Islet precursor cell (in vitro differentiated cells): ENCODE measurements around the gene SMARCC1.
A peak's percentile ranks its signal among the peaks of the same experiment; 100 is the strongest.
"Not testable (repeated sequence)": the region's sequence is repeated elsewhere in the genome, so short reads cannot be mapped to it uniquely, and the experiment has no call there.

Experiments
- DNase-seq: peaks from one replicate; pipeline ENCODE4 v3.0.0-alpha.2; 2018

Gene SMARCC1

DNA sequence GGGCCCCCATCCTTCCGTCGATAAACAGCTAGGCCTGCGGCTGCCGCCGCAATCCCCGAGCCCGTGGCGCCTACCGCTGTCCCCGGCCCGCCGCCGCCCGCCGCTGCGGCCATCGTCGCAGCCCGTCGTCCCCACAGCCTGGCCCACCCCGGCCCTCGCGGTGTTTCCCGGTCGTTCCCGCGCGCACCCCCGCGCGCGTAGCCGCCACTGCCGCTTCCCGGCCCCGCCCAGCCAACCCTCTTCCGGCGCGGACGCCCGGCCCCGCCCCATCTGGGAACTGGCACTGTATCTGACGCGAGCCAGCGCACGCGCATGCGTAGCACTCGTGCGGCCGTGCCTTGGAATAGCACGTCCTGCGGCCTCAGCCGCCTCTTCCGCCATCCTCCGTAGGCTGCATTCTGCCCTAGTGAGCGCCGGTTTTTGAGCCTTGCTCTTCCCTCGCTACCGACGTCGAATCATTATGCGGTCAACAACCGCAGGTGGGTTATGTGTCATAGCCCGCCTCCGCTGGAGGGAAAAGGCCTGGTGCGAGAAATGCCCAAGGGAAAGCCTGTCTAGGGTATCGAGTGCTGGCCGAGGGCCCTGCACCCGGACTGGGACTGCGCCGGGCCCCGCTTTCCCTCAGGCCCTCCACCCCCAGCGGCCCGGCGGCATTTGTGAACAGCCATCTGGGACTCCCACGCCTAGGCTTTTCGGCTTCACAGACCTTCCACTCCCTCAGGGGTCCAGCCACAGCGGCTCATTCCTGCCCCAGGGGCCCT, at the start of gene SMARCC1:
Gene SMARCC1 (minus strand): TSS at position 209 of the 761 bp plus-strand sequence. CDS start 96 bp downstream, at position 113.
- peak; percentile 99 for DNase-seq

DNA sequence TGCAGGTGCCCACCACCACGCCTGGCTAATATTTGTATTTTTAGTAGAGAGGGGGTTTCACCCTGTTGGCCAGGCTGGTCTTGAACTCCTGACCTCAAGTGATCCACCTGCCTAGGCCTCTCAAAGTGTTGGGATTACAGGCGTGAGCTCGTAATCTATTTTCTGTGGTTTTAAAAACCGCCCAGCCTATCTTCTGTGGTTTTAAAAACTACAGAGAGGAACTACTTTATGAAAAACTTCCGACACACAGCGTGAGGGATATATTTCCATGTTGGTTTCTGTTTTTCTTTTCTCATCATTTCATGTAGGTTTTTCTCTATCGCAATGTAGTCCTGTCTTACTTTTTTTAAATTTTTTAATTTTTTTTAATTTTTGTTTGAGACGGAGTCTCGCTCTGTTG, 47.8 kb upstream of the SMARCC1 start:
- not testable (repeated sequence) for DNase-seq

DNA sequence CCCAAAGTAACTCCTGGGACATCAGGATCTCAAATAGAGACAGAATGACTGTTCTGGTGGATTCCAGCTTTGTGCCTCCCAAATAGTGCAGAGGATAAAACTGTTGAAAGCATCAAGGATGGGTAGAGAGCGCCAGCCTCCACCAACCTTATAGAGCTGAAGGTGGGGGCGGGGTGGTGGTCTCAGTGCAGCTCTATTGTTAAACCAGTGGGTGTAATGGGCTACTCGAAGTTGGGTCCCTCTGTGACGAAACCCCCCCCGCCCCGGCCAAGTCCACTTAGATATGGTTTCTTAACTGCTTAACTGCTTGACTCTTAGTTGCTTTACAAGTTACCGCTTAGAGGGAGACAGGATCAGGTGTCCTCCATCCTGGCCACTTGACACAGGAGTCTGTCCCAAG, 43.9 kb upstream of the SMARCC1 start:
- DNase-seq = no peak

DNA sequence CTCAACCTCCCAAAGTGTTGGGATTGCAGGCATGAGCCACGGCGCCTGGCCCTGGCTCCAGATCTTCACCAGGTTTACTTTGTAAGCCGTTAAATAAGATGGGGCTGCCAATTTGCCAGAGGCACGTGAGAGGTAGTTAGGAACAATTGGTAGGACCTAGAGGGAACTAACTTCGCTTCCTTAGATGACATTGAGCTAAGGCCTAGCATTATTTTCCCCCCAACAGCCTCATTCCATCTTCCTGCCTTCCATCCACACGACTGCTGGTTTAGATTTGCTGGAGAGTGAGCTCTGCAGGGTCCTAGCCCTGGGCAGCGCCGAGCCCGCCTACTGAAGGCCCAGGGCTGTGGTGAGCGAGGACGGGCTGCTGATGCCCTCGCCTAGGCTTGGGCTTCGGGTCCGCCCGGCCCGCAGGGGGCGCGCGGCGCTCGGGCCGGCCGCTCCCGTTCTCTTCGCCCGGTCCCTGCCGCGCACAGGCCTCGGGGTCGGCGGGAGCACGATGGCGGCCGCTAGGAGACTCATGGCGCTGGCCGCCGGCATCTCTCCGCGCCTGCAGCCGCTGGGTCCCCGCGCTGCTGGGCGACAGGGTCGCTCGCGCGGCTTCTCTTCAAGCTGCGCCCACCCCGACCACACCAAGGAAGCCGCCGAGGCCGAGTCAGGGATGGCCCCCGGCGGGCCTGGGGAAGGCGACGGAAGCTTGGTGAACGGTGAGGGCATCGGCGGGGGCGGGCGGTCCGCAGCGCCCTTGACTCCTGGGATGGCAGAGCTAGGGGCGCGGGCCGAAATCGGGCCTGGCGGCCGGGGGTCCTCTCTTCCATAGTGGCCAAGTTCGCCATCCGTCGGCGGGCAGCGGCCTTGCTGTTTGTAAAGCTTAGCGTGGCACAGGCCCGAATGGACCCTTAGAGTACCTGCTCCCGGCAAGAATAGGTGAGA, 43.1 kb upstream of the SMARCC1 start:
- peak; percentile 93 for DNase-seq

DNA sequence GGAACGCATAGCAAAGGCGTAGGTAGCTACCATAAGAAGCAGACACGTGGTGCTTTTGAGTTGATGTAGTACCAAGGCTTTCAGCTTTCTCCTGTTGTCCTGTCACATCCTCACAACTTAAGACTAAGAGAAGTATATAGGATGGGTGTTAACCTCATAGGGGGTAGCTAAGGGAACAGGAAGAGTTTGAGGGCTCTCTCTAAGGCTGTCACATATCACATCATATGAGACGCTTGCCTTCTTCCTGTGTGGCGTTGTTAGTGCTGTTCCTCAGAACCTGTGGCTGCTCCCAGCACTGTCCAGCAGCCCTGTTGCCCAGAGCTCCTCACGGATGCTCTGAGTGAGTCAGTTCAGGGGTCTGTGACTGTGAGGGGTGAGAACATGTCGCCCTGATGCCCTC, 35.9 kb upstream of the SMARCC1 start:
- no peak for DNase-seq

DNA sequence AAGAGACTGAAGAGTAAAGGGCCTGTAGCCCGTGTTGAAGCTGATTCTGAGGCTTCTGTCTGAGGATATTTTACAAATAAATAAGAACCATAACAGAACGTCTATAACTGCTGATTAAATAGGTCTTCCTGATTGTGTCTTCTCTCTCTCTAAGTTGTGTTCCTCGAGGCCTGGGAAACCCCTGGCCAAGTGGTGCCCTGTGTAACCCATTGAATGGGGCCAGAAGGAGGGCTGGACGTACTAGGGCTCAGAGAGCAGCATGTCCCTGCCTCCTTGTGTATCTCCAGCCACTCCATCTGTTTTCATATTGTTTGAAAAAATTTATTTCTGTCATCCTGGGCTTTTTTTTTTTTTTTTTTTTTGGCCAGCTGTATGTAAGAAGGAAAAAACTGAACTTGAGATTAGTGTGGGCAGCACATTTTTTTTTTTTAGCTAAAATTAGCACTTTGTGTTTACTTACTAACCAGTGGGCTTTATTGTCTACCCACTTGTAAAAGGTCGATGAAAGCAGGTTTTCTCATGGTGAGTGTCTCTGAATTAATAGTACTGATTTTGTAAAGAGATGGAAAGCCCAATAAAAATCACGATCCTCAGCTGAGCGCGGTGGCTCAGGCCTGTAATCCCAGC, 32.0 kb upstream of the SMARCC1 start:
- no peak for DNase-seq

DNA sequence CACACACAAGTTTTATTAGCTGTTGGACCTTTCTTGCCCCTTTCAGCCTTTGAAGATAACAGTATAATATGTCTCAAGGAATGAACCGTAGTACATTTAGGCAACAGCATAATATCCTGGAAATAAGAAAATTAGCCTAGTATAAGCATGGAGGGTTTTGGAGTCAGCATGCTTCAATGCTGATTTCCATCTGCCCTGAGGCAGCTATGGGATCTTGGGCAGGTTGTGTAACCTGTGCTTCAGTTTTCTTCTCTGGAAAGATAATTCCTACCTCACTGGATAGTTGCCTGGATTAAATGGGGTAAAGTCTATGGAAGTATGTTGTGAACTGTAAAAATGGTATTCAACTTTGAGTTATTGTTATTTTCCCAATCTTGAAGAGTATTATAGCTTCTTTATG, 22.9 kb upstream of the SMARCC1 start:
- no peak for DNase-seq

DNA sequence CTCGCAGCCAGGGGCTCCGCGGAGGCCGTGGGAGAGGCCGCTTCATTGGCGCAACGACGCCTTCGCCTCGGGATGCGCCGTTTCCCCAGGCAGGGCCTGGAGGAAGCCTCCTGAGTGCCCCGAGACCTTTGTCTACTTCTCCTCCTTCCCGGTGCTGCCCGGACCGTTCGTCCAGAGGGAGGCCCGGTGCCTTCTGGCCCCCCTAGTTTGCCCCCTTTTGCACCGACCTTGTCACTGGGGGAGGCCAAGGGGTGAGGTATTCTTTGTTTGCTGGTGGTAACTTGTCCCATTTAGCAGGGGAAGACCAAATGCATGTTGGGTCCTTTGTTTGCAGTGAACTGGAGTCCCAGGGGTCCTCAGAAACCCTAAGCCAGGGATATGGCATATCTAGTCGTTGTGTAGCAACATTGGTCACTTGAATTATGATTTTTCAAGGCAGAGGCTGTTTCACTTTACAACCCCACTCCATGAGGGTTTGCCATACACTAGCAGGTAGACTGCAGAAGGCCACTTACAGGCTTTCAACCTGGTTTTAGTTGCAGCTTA, 21.9 kb upstream of the SMARCC1 start:
- no peak for DNase-seq

DNA sequence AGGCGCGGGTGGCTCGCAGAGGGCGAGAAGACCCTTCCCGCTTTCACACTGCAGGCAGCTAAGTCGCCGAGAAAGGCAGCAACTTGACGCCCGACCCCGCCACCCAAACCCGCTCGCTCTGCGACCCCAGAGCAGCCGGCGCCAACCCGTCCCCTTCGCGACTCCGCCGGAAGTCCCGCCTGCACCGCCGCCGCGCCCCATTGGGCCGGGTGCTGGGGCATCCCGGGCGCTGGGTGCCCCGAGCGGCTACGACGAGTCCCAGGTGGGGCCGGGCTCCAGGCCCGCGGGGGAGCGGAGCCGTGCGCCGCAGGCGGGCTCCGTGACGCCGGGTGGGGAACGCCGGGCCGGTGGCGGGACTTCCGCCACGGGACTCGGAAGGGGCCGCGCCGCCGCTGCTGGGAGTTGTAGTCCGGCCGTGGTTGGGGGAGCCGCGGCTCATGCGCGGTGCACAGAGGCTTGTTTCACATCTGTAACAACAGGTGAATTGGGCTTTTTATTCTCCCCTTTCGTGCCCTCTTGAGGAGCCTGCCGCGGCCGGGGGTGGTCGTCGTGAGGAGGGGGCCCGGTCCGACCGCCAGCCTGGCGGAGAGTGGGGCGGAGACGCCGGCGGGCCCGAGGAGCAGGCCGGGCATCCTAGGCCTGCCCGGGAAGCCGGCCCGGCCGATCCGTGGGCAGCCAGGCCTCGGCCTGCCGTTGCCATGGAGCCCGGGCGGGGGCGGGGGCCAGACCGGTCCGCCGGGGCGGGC, 21.2 kb upstream of the SMARCC1 start, which contains the start of gene DHX30:
Gene DHX30 (plus strand): TSS at position 405 of the 746 bp plus-strand sequence. CDS start 7,546 bp downstream, outside the sequence.
- DNase-seq = peak; percentile 93

DNA sequence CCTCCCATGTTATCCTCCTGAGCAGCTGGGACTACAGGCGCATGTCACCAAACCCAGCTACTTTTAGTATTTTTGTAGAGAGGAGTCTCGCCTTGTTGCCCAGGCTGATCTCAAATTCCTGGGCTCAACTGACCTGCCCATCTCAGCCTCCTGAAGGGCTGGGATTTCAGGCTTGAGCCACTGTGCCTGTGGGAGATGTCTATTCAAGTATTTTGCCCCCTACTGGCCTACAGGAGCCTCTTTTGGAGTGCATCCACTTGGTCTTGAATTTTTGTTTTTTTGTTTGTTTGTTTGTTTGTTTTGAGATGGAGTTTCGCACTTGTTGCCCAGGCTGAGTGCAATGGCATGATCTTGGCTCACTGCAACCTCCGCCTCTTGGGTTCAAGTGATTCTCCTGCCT, 18.0 kb upstream of the SMARCC1 start:
- peak; percentile 73 for DNase-seq

DNA sequence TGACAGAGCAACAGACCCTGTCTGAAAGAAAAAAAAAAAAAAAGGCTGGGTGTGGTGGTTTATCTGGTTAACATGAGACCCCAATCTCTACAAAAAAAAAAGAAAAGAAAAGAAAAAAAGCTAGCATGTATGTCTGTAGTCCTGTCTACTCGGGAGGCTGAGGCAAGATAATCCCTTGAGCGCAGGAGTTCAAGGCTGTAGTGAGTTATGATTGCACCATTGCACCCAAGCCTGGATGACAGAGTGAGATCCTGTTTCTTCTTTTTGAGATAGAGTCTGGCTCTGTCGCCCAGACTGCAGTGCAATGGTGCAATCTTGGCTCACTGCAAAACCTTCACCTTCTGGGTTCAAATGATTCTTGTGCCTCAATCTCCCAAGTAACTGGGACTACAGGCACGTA, 12.9 kb upstream of the SMARCC1 start:
- no peak for DNase-seq

DNA sequence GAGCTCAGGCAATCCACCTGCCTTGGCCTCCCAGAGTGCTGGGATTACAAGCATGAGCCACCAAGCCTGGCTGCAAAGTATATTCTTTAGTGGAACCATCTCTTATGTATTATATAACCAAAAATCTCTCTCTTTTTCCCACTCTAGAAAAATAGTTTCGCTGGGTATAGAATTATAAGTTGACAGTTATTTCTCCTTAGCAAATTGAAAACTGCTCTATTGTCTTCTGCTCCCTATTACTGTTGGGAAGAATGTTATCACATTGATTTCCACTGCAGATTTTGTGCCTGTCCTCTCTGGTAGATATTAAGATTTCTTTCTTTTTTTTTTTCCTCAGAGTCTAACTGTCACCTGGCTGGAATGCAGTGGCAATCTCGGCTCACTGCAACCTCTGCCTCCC, 11.0 kb upstream of the SMARCC1 start:
- DNase-seq = no peak

DNA sequence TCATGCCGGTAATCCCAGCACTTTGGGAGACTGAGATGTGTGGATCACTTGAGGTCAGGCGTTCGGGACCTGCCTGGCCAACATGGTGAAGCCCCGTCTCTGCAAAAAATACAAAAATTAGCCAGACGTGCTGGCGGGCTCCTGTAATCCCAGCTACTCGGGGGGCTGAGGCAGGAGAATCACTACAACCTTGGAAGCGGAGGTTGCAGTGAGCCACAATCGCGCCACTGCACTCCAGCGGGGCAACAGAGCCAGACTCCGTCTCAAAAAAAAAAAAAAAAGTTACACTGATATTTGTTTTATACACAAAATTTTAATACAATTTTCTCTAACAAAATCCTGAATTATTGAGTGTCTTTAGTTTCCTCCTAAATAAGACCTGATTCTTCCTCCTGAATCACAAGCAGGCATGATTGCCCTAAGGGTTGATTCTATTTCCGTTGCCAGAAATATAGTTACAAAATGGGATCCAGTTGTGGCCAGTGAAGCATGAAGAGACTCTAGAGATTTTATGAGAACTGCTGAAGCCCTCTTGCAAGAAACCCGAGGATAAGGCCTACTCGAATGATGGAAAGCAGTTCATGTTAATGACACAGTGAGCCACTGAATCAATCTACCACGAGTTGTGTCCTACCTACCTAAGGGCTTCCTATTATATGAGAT, 9.6 kb upstream of the SMARCC1 start:
- no peak for DNase-seq

DNA sequence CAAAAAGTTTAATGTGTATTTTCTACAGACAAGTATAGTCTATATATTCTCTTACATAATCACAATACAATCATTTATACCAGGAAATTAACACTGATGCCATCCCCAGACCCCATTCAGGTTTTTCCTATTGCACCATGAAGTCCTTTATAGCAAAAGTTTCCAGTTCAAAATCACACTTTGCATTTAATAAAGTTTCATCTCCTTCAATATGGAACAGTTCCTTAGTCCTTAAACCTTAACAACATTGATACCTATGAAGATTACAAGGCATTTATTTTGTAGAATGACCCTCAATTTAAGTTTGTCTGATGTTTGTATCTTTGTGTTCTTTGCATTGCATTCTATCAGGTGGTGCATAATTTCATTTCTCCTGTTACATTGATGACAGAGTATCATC, 2.0 kb upstream of the SMARCC1 start:
- DNase-seq = no peak

DNA sequence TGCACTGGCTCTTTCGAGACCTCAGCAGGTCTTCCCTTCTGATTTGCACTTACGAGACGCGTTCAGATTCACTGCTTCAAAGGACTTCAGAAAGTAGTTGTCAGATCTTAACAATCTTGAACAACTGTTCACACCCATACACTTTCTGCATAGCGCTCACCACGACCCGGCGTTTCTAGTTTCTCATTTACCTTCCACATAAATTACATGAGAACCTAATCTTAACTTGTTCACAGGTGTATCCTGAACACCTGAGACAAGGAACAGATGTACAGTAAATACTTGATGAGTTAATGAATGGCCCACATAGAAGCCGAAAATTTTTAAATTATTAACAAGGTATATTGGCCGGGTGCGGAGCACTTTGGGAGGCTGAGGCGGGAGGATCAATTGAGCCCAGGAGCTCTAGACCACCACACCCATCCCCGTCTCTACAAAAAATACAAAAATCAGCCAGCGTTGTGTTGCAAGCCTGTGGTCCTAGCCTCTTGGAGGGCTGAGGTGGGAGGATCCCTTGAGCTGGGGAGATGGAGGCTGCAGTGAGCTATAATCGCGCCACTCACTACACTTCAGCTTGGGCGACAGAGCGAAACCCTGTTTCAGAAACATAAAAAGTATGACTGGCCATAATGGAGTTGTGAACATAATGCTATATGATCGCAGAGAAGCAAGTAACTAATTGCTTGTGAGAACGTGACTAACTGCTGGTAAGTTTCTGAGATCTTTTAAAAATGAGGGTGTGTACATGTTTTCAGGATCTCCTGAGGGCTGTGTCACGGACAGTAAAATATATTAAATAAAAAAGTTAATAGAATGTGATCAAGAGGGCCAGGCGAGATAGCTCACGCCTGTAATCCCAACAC, 984 bp upstream of the SMARCC1 start:
- DNase-seq = no peak

DNA sequence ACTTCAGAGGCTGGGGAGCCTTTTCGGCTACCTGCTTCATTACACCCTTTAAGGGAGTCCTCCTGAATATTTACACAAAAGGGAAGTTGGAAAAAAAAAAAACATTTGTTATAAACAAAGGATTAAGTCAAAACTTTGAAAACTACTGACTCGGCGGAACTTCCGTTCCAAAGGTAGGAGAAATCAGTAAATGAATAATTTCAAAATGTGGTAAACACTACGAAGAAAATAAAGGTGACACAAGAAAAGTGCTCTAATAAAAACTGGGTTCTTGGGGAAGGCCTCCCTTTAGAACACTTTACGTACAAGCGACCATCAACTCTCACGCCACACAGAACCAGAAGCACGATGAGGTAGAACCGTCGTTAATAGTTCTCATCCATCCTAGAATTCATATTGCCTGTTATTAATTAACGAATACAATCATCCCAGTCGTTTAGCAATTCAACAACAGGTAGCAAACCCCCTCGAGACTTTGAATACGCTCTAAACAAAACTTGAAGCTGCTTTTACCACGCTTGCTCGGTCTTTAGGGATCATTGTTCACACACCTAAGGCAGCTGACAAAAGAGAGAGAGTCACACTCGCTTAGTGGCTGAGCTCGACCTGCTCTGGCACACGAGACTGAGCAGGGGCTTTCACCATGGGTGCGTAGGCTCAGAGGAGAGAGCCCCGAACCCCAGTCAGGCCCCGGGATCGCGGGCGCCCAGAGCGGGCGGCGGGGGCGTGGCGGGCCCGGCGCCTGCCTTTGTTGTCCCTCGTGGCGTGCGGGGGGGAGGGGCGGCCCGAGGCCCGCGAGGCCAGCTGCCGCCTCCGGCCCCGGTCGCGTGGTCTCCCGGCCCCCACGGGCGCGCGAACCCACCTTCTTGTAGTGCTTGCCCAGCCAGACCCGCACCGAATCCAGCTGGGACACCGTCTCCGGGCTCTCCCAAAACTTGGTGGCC, 680 bp downstream of the SMARCC1 start:
- DNase-seq = no peak

DNA sequence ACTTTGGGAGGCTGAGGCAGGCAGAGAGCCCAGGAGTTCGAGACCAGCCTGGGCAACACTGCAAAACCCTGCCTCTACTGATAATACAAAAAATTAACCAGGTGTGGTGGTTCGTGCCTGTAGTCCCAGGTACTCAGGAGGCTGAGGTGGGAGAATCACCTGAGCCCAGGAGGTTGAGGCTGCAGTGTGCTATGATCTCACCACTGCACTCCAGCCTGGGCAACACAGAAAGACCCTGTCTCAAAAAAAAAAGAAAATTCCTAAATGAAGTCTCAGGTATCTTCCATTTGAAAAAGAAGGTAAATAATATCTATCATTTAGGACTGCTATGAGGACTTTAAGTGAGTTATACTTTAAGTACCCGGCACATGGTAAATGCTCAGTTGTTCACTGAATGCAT, 2.9 kb downstream of the SMARCC1 start:
- no peak for DNase-seq

DNA sequence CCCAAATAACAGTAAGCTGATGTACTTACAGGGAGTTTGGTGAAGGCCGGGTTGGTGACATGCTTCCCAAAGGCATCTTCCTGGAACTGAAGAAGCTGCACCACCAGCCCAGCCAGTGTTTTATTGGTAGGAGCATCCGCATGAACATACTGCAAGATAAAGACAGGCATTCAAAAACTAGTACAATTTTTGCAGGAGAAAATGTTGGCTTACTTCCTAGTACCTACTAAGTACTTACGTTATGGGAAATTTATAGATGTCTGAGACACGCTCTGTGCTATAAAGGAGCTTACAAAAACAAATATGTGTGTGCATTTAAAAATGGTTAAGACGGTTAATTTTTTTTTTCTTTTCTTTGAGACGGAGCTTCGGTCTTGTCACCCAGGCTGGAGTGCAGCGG, 8.9 kb downstream of the SMARCC1 start:
- DNase-seq = no peak

DNA sequence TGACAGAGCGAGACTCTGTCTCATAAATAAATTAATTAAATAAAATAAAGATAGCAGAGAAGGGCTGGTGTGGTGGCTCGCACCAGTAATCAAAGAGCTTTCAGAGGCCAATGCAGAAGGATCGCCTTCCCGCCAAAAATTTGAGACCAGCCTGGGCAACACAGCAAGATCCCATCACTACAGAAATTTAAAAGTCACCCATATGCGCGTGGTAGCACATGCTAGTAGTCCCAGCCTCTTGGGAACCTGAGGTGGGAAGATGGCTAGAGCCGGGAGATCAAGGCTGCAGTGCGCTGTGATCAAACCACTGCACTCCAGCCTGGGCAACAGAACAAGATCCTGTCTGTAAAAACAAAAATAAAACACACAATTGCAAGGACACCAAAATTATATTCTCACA, 9.6 kb downstream of the SMARCC1 start:
- no peak for DNase-seq

DNA sequence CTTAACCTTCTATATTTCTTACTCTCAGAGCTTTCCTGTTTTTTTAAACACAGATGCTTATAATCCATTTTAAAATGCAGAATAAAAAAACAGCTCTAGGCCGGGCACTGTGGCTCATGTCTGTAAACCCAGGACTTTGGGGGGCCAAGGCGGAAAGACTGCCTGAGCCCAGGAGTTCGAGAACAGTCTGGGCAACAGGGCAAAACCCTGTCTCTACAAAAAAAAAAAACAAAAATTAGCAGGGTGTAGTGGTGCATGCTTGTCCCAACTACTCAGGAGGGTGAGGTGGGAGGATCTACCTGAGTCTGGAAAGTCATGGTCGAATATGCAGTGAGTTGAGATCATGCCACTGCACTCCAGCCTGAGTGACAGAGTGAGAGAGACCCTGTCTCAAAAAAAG, 15.5 kb downstream of the SMARCC1 start:
- no peak for DNase-seq
